Activated naive CD4-positive, alpha-beta T cell (primary cell): ENCODE results near the gene ARF3.

Experiments
- DNase-seq, 4 experiments: peaks; one replicate each; lab custom pipeline; 2025; lab: John Stamatoyannopoulos, UW

The ARF3 gene

DNA sequence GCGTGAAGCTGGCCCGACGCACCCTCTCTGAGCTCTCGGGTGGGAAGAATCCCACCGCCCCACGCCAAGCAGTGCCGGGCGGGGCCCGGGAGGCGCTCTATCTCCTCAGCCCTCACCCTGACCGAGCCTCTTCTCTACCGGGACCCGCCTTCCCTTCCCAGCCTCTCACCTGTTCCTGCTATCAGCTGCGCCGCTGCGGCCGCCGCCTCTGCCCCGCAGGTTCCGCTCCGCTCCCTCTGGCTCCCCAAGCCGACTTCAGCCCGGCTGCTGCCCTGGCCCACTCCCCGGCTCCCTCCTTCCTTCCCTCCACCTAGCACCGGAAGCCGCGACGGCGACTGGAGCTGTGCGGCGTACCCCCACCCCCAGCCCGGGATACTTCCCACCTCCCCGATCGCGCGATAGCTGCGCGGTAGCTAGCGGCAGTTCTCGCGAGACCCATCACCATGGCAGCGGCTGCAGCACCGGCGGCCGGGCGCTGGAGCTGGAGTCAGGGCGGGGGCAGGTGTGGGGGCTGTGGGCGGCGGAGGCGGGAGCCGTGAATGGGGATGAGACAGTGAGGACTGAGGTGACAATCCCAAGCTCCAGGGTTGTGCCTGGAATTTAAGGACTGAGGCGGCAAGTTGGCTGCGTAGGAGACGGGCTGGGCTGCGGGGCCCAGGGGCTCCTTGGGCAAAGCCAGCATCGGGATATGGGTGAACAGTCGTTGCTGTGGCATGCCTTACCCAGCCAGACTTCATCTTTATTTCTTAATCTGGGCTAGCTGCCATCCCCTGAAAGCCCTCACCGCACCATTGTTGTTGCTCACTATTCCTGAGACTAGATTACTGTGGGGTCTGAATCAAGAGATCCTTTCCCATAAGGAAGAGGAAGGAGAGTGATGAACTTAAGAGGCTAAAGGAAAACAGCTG, at the start of gene ARF3:
Gene ARF3, minus strand, starts transcription at position 347 of the 908 bp plus-strand sequence. CDS start 16,392 bp downstream, outside the sequence.
- DNase-seq: peak; percentile 47 to 88 (median 76)

- DNase-seq: no peak
Observed at GRCh38 chr12:49000346-49000745, 43.1 kb upstream of the ARF3 start.

DNA sequence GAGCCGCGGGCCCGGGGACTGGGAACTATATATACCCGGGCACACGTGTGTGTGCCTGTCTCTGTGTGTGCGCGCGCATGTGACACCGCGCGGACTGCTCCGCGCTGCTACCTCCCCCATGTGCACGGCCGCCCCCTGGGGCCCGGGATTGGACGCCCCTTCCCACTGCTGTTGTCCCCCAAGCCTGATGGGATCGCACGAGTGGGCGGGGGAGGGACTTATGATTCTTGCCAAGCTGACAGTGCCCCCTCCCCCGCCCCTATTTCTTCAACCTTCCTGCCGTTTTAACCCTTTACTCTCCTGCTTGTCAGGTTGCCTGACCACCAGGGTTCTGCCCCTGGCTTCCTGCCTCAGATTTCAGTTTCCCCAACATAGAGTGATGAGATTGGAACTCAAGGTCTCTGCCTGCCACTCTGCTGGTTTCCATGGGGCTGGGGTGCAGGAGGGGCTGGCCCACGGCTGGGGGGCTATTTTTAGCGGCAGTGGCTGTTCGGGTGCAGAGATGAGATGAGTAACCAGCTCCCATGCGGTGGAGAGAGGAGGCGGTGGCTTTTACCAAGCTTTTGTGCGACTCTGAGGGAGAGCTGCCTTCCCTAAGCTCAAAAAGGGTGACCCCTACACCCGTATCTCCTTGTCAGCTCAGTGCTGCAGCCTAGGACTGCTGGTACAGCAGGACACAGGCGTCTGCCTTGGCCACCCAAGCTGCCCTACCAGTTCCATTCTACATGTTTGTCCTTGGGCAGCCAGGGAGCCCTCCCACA, 42.3 kb upstream of the ARF3 start, which contains the start of gene DDN:
Gene DDN, minus strand, starts transcription at position 5 of the 761 bp plus-strand sequence. CDS start 88 bp downstream, outside the sequence.
- peak in 2 of 4 experiments; percentile 11 to 25 for DNase-seq

GRCh38 chr12:48998497-48999353, 41.4 kb upstream of the ARF3 start:
- no peak for DNase-seq

GRCh38 chr12:48997719-48998496, 40.6 kb upstream of the ARF3 start:
- no peak for DNase-seq

GRCh38 chr12:48996794-48997718, 39.8 kb upstream of the ARF3 start:
- DNase-seq: peak in 2 of 4 experiments; percentile 29 to 51

GRCh38 chr12:48995086-48995879, 38.0 kb upstream of the ARF3 start:
- peak in 1 of 4 experiments; percentile 32 for DNase-seq

DNA sequence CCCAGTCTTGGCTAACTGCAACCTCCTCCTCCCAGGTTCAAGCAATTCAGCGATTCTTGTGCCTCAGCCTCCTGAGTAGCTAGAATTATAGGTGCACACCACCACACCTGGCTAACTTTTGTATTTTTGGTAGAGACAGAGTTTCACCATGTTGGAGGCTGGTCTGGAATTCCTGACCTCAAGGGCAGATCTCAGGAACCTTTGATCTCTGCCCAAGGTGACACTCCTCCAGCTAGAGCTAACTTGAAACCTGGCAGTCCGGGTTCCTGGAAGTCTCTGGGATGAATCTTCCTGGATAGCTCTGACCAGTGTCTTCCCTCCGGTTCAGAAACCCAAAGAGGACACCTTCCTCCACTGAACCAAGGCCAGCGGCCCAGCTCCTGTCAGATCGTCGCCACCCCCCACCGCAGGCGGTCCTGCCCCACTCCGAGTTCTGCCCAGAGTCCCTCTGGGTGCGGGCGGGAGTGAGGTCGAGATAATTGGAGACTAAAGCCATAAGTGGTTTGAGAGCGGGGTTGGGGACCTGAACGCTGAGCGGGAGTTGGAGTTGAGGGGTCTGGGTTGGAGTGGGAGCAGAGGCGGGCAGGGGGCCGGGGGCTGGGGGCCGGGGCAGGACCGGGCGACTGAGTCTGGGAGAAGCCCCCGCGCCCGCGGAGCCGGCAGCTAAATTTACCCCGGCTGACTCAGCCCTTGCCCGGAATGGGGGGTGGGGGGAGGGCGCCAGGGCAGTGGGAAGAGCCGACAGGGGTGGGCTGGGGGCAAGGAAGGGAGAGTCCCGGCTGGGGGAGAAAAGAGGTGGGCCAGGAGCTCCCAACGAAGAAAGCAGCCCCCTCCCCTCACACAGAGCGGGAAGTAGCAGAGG, 37.2 kb upstream of the ARF3 start:
- no peak for DNase-seq

DNA sequence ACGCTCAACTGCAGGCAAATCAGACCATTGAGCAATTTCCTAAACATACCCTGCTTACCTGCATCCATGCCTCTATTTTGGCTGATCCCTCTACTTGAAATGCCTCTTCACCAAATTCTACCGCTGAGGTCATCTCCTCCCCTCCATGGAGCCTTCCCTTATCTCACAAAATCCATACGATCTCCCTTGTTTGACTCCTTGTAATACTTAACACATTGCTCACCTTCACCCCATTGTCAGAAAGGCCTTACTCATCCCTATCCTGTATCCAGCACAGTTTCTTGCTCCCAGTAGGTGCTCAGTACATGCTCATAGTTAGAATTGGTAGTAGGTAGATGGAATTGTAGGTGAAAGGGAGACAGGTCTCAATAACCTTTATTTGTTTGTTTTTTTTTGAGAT, 36.5 kb upstream of the ARF3 start:
- no peak for DNase-seq

GRCh38 chr12:48991247-48992050, 34.2 kb upstream of the ARF3 start:
- DNase-seq: no peak

DNA sequence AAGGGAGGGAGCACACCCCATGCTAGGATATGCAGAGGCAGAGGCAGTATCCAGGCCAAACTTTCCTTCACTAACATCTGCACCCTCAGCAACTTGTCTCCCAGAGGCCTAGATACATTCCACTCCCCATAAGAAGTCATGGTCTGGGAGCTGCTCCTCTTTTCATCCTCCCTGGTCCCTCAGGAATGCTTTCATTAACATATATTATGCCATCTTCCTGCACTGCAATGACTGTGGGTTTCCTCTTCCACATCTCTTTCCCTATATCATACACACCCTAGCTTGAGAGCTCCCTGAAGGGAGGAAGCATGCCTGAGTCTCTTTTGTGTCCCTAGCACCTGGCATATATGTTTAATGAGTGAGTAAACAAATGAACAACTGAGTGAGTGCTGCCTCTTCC, 33.3 kb upstream of the ARF3 start:
- no peak for DNase-seq

DNA sequence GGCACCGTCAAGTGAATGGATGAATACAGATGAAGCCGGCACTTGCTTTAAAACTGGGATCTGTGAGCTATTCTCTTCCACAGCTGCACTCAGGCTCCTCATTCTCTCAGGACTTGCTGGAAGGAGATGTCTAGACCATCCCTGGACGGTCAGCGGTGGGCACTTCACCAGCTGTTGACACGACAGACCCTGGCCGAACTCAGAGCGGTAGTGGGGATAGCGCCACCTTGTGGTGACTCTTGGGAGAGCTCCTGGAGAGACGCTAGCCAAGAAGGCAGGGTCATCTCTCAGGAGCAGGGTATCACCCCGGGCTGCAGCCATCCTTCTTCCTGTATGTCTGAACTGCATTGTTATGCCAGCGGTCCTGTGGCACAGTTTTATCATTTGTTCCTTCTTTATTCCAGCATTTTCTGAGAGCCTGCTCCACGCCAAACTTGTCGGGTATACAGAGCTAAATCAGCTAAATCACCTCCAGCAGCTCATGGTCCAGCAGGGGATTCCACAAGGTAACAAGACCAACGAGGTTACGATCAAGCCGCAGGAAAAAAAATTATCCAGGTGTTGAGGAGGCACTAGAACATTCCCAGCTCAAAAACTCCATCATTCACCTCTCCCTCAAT, 30.9 kb upstream of the ARF3 start:
- peak; percentile 50 to 65 (median 60) for DNase-seq

DNA sequence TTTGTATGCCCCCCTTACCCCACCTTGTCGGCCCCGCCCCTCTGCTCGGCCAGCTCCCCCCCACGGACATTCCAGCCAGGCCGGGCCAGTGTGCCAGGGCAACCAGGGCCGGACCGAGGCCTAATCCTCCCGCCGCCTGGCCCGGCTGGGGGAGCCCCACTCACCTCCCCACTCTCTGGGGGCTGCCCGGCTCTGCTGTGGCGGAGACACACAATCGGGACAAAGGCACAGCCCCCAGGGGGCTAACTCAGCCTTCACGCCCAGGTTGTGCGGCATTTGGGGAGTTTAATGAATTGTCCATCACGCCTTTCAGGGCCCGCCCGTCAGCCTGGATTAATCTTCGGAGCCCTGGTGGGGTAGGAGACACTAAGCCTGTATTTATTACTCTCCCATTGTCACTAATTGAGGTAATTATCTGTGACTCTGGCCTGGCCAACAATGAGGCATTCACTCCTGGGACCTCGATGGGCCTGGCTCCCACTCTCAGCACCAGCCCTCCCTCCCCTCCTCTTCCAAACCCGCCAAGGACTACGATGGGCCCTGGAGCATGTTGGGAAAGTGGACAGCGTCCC, 29.5 kb upstream of the ARF3 start:
- no peak for DNase-seq

- no peak for DNase-seq
Observed at GRCh38 chr12:48985901-48986300, 28.6 kb upstream of the ARF3 start.

DNA sequence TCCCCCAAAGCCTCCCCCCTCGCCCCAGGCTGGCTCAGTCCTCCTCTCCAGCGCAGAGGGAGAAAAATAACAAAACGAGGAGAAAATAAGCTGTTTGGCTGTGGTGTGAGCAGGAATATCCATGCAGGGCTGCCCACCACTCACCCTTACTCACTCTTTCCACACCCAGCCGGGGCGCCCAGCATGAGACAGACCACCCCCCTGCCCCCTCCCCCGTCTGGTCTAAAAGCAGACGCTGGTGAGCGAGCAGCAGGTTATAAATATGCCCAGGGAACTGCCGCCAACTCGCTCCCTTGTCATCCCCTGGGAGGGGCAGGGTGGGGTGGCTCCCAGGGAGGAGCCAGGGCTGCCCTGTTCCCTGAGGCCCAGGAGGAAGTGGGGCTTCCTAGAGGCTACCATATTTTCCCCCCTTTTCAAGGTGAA, 28.2 kb upstream of the ARF3 start:
- DNase-seq: no peak

DNA sequence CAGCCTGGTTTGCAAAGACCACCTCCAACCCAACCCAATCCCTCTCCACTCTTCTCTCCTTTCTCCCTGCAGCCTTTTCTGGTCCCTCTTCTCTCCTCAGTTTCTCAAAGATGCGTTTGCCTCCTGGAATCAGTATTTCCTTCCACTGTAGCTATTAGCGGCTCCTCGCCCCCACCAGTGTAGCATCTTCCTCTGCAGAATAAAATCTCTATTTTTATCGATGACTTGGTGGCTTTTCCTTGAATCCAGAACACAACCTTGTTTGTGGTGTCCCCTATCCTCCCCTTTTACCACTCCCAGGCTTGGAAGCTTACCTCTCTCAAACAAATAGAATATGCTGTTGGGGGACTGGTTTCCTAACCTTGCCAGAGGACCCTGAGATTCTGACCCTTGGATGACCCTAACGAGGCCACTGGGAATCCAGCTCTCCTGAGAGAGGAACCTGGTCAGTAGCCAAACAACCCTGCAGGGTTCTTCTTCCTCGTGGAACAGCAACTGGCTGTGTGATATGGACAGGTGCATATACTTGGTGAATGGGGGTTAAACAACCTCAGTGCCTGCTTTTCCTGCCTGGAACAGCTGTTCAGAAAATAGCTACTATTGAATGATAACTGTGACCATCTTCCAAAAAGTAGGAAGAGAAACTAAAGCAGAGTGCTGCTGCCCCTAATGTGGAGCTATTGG, 25.3 kb upstream of the ARF3 start:
- no peak for DNase-seq
